ENCODE measurements around the gene ARHGAP25.

DNA sequence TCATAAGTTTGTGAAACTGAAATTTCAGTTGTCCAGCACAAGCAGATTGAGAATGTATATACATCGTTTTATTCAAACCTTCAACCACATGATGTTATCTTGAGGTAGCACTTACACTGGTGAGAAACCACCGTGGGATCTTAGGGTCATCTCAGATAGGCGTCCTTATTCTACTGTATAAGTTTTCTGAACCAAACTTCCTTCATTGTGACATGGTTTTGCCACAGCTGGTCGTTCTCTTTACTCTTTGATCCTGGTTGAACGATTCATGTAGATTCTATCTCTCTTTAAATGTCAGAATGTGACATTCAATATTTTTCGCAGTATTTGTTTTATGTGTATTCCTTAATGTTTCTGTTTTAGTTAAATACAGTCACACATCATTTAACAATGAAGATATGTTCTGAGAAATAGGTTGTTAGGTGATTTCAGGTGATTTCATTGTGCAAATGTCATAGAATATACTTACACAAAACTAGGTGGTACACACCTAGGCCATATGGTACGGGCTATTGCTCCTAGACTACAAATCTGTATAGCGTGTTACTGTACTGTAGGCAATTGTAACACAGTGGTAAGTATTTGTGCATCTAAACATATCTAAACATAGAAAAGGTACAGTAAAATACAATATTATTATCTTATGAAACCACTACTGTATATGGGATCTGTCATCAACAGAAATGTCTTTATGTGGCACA is 17.9 kb upstream of the ARHGAP25 start:
- TF ChIP-seq CTCF (IDR thresholded peaks at IDR 0.05) = no peak
- TF ChIP-seq POLR2AphosphoS5 (IDR thresholded peaks at IDR 0.05) = no peak
- no peak for TF ChIP-seq POLR2A (IDR thresholded peaks at IDR 0.05)
- no peak for TF ChIP-seq EP300 (IDR thresholded peaks at IDR 0.05; ENCODE audit: low read depth)
